HUDEP-2 (cell line): ENCODE data around the gene SLC34A3.
A peak's percentile ranks its signal among the peaks of the same experiment; 100 is the strongest.

ENCODE experiments used
- DNase-seq, 76 experiments: peaks; one replicate each; lab custom pipeline; 2025; ENCODE audit not compliant: unreplicated experiment in 76 of 76; lab: John Stamatoyannopoulos, UW

Gene SLC34A3

DNA sequence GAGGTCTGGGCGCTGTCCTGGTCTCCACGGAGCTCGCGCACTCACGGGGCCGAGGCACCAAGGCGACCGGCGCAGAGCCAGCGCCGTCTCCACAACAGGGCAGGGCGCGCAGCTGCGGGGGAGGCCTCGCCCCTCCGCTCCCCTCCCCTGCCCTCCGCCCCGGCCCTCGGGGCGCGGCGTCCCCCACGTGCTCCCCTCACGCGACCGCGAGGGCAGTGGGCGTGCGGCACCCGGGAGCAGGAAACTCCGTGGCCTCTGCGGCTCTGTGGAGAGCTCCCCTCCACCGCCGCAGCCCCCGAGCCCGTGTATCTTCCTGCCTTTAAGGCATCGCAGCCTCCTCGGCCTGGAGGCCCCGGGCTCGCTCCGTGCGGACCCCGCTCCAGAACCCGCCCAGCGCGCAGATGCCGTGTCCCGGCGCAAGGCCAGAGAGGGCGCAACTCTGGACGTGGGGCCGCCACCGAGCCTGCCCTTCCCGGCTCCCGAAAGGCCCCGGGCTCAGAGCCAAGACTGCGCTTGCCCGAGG, 9.7 kb downstream of the SLC34A3 start:
- DNase-seq: peak in 70 of 76 experiments; percentile 30 to 87 (median 72)

DNA sequence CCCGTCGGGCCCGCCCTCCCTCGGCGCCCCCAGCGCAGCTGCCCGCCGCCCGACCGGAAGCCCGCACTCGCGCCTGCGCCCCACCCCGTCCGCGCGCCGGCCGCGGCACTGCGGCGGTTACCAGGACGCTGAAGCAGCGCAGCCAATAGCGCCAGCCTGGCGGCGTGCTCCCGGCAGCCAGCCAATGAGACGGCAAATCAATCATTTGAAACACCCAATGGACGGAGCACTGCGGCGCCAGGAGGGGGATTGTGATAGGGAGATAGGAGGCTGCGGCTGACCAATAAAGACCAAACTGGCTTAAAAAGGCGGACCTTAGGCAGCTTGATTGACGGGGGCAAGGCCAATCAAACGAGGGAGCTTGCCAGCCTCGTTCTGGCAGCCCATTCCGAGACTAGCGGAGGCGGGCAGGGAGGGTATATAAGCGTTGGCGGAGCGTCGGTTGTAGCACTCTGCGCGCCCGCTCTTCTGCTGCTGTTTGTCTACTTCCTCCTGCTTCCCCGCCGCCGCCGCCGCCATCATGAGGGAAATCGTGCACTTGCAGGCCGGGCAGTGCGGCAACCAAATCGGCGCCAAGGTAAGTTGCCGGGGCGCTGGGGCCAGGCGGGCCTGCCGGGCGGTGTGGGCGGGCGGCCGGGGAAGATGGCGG, 10.3 kb downstream of the SLC34A3 start, which contains the start of gene TUBB4B:
Gene TUBB4B (plus strand): TSS at position 447 of the 649 bp plus-strand sequence. CDS start 74 bp downstream, at position 521.
- peak in 75 of 76 experiments; percentile 76 to 100 (median 99) for DNase-seq

DNA sequence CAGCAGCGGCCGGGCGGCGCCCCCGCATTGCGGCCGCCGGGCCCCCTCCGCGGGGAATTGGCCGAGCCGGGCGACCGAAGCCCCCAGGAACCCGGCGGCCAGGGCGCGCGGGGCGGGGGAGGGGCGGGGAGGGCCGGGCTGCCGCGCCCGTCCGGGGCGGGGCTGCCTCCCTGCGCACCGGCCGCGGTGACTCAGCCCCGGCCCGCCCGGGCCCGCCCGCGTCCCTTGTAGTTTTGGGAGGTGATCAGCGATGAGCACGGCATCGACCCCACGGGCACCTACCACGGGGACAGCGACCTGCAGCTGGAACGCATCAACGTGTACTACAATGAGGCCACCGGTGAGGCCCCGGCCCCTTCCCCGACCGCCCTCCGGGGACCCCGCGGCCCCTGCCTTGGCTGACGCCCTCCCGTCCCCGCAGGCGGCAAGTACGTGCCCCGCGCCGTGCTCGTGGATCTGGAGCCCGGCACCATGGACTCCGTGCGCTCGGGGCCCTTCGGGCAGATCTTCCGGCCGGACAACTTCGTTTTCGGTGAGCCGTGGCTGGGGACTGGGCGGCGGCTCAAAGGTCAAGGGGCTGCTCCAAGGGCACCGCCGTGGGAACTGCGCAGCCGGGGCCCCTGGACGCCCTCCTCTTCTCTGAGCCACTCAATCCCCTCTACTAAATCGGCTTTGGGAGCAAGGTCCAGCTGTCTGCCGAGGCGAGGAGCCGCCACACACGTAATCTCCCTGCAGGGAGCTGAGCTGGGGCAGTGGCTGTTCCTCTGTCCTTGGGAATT, 11.0 kb downstream of the SLC34A3 start:
- peak in 53 of 76 experiments; percentile 15 to 77 (median 58) for DNase-seq

DNA sequence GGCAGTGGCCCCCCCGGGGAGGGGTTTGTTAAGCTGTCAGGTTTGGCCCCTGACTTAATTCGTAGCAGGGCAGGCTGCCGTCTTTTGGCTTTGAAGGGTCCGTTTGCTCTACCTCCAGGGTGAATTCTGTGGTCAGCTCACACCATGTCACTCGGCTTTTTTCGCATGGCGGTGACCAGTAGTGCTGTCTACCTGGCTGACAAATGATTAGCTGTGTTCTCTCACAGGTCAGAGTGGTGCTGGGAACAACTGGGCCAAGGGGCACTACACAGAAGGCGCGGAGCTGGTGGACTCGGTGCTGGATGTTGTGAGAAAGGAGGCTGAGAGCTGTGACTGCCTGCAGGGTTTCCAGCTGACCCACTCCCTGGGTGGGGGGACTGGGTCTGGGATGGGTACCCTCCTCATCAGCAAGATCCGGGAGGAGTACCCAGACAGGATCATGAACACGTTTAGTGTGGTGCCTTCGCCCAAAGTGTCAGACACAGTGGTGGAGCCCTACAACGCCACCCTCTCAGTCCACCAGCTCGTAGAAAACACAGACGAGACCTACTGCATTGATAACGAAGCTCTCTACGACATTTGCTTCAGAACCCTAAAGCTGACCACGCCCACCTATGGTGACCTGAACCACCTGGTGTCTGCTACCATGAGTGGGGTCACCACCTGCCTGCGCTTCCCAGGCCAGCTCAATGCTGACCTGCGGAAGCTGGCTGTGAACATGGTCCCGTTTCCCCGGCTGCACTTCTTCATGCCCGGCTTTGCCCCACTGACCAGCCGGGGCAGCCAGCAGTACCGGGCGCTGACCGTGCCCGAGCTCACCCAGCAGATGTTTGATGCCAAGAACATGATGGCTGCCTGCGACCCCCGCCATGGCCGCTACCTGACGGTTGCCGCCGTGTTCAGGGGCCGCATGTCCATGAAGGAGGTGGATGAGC, 11.8 kb downstream of the SLC34A3 start:
- peak in 3 of 76 experiments; percentile 12 to 31 (median 24) for DNase-seq

DNA sequence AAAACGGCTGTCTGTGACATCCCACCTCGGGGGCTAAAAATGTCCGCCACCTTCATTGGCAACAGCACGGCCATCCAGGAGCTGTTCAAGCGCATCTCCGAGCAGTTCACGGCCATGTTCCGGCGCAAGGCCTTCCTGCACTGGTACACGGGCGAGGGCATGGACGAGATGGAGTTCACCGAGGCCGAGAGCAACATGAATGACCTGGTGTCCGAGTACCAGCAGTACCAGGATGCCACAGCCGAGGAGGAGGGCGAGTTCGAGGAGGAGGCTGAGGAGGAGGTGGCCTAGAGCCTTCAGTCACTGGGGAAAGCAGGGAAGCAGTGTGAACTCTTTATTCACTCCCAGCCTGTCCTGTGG, 12.5 kb downstream of the SLC34A3 start:
- DNase-seq: peak in 1 of 76 experiments; percentile 18

DNA sequence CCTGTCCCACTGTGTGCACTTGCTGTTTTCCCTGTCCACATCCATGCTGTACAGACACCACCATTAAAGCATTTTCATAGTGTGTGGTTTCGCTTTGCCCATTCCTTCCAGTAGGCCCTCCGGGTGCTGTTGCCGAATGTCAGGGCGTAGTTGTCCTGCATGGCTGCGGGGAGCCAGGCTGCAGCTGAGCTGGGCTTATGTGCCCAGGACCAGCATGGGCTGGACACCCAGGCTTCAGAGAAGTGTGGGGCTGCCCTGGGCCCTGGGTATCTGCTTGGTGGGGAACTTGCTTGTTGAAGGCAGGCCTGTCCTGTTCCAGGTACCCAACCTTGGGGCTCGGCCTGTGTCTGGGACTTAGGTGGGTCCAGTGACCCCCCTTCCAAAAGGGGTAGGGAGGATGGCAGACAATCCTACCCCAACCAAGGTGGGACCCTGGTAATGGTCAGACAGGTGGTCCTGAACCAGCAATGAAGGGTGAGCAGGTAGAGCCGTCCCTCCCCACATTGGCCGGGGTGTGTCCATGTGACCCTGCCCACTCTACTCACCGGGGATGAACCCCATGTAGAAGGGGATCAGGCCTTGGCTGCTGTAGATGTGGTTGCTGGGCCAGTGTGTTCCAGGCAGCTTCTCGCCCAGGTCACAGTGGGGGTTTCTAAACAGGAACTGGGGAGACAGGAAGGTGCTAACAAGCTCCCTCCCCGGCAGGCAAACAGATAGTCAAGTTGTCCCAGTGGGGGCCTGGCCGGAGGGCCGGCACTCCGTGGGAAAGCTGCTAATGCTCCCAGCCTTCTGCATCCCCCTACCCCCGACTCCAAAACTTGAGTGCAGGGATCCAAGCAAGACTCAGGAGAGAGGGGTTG, 13.2 kb downstream of the SLC34A3 start:
- peak in 24 of 76 experiments; percentile 8 to 62 (median 33) for DNase-seq

DNA sequence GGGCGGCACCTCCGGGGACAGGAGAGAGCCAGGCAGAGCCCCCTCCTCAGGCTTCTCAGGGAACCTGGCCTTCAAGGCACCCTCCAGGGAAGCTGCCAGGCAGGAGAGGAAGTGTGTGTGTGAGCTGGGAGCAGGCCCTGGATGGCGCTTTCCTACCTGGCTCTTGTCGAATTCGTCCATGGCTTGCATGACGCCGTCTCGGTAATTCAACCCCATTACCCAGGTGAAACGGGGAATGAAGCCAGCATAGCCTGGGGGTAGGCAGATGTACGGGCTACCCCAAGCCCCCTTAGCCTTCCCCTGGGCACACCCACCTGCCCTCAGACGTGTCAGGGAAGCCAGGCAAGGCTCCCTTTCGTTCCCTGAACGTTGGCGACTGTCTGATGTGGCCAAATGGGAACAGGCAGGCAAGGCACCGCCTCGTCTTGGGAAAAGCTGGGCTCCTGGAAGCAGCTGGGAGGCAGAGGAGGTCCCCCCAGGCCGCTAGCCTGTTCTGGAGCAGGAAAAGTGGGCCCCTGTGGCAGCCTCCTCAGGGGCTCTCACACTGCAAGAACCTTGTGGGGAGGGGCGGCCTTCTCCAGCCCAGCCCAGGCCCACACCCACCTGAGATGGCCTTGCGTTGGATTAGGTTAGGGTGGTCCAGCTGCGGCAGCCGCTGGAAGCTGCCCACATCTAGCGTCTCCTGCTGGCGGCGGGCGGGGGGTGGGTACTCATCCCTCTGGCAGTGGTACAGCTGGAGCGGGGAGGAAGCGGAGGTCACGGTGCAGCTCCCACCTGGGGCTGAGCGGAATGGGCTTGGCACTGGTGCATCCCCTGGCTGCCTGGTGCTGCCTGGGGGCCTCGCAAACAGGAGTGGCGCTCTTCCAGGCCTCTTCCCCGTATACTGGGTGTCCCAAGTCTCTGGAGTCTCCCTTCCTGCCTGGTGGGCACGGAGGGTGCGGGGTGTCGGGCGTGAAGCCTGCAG, 14.1 kb downstream of the SLC34A3 start:
- peak in 2 of 76 experiments; percentile 29 to 36 for DNase-seq

DNA sequence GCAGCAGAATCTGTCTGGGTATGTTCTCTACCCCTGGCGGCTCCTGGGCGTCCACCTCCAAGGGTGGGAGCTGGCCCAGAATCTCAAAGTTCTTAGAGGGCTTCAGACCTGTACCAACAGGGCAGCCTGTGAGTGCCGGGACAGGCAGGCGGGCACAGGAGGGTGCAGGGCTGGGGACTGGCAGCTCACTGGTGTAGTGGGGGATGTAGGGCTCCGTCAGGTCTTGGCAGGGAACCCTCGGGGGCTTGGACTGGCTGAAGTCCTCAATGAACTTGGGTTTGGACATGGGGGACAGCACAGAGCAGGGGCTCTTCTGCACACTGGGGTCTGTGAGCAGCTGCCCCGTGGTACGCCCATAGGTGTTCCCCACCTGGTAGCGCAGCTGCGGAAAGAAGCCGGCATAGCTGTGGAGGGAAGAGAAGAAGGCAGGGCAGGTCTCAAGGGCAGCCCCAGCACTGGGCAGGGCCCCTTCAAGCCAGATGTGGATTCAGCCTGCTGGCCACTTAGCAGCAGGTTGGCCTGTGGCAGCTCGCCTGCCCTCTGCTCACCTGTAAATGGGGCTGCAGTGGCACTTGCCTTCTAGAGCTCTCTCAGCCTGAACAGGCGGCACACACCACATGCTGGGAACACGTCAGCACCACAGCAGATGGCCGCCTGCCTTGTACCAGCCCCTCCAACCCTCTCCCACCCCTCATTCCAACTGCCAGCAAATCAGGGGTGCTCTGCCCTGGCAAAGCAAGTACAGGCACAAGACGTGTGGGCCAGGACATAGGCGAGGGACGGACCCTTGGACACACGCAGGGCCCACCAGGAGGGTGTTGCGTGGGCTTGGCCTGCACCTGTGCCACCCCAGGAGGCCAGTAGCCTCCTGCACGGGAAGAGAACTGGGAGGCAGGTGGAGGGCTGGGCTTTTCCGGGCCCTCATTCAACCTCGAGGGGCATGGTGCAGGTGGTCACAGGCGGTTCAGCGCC, 15.0 kb downstream of the SLC34A3 start:
- no peak for DNase-seq

DNA sequence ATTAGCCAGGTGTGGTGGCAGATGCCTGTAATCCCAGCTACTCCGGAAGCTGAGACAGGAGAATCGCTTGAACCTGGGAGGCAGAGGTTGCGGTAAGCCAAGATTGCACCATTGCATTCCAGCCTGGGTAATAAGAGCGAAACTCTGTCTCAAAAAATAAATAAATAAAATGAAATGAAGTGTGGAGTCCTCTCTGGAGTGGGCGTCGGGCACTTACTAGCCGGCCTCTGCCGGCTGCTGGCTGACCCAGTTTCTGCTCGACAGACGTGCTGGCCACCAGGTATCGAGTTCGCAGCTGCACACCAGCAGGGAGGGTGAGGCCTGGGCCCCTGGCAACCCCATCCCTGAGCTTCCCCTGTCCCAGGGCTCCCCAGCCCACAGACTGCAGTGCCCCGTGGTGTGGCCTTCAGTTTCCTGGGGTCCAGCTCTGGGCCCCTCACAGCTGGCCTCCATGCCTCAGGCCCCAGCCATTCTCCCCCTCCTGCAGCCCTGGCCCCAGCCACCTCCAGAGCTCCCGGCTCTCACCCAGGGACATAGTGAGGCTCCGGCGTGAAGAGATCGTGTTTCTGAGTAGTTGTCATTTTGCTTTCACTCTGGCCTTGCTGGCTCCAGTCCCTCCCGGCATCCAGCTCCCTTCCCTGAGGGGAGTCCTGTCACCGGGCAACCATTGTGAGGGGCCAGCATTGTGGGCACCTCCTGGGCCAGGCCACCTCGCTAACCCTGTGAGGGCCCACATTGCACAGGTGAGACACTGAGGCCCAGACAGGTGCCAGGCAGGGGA, 16.6 kb downstream of the SLC34A3 start:
- DNase-seq: no peak

DNA sequence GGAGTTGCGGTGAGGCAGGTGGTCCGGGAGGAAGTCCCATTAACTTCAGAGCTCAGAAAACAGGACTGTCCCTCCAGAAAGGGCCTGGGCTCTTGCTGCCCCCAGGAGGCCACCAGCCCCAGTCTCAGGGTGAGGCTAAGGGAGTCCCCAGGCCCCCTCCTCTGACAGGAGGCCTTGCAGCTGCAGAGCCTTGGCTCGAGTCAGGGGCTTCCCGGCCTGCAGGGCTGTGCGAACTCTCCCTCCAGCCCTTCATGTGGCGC, 17.1 kb downstream of the SLC34A3 start:
- no peak for DNase-seq

DNA sequence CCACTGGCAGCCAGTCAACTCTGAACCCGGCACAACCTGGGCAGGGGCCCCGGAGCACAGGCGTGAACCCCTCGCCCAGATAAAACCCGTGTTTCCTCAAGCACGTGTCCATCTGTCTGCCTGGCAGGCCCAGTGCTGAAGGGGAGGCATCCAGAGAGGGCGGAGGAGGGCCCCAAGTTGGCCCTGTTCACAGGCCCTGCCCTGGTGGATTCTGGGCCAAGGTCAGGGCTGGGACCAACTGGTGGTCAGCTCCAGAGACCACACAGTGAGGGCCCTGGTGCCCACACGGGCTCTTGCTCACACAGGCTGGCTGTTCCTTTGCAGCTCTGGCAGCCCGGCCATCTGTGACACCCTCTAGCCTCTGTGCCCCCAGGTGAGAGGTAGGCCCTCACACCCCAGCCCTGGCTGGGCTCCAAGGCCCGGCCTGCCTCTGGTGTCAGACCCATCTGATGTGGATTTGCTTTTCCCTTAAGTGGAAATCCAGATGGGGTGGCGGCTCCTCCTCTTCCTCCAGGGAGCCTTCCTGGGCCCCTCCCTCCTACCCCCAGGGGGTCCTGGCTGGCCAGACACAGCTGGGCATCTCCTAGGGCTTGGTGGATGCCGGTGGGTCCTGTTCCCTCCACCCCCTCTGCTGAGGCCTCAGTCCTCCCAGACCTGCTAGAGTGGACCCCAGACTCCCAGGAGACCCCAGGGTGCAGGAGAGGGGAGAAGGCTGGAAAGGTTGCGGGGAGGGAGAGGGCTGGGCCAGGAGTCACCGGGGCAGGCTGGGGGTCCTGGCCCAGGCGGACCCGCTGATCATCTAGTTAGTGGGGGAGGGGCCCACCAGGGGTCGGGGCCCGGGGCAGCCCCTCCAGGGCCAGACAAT, 19.9 kb downstream of the SLC34A3 start:
- peak in 71 of 76 experiments; percentile 12 to 86 (median 64) for DNase-seq

DNA sequence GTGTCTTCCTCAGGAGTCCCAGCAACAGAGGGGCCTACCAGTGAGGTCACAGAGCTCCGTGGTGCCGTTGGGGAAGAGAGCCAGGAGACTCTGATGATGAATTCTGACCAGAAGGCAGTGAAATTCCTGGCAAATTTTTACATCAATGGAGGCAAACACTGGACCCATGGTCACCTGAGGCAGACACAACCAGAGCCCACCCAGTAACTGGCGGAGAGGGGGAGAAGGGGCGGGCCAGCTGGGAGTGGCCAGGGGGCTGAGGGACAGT, 20.4 kb downstream of the SLC34A3 start, which contains the start of gene STPG3:
Gene STPG3 (plus strand): TSS at position 93 of the 268 bp plus-strand sequence. CDS start 1 bp downstream, at position 94.
- no peak for DNase-seq

DNA sequence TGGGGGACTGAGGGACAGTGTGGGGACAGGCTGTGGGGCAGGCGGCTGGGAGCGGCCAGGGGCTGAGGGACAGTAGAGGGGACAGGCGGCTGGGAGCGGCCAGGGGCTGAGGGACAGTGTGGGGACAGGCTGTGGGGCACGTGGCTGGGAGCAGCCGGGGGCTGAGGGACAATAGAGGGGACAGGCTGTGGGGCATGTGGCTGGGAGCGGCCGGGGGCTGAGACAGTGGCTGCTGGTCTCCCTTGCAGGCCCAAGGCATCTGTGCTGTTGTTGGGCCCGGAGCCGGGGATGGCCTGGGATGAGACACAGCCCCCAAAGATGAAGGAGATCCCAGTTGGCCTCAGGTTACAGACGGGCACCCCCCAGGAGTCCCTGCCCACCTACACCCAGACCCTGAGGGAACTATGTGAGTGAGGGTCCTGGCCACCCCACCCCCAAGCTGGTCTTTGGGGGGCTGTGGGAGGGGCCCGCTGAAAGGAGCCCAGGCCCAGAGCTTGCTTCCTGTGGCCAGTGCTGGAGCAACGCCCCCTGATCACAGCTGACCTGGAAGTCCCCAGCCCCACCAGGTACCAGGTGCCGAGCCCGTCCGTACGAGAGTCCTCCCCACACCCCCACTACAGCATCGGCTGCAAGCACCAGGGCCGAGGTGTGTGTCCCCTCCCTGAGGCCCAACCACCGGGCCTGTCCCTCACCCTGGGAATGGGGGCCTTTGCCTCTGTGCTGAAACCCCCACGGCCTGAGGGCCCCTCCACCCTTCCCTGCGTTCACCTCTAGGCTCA, 21.0 kb downstream of the SLC34A3 start:
- DNase-seq: no peak

DNA sequence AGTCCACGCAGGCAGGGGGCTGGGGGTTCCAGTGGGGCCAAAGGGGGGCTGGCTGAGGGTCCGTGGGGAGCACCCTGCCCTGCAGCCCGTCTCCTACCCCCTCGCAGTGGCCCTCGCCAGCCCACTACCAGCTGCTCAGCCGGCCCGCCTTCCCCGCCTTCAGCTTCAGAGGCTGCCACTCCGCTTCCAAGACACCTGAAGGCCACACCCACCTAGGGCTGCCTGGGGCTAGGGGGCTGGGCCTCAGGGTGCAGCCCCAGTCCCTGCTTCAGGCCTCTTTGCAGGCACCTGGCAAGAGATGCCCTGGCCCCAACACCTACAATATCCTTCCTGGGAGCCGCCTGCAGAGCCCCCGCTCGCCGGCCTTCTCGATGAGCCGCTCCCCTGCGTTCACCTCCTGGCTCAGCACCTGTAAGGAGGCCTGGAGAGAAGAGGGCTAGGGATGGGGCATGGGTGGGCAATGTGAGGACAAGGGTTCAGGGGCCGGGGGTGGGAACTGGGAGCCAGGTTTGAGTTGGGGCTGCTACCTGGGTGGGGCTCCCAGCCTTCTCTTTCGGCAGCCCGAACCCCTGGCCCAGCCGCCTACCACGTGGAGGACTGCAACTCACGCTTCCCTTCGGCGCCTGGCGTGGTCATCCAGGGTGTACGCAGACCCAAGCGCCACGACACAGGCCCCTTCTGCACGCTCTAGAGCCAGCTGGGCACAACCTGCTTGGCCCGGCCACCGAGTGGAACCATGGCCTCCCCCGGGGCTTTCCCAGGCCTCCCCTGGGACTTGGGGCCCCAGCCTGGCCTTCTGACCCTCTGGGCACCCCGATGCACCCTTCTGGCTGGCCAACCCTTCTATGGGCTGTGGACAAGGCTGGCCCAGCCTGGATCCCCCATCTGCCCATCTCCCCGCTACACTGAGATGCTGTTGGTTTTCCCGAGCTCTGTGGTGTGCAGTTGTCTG, 22.1 kb downstream of the SLC34A3 start:
- DNase-seq: no peak
